ENCODE results near the gene CCDC148. TPM values are rescaled to one million over a fixed set of nuclear protein-coding genes. Genes with fewer than 3 reads are reported as not detected.

CCDC148 gene
- total and polyA plus RNA-seq, 2 donors (not counting 3 experiments of a cell fraction or from before 2014, with no cell fraction given), result 0.04 to 0.69 TPM

DNA sequence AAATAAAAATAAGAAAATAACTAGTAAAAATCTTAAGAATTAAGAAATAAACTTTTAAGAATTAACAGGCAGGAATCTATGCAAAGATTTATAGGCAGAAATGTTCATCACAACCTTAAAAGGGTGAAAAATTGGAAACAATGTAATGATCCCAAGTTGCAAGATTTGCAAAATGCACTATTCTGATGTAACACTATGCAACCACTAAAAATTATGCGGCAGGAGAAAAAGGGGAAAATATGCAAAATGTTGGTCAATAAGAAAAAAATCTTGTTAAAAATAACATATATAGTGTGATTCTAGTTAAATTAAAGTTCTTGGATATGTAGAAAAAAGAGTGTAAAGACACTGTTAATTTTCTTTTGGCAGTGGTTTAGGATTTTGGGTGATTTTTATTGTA is 222.1 kb downstream of the CCDC148 start:
- intact Hi-C loops (cut with micrococcal nuclease) (no loop called here), dilution Hi-C loops (cut with MboI; ENCODE audit: extremely low pct_ligation_motif_present, low sequenced_read_pairs) (no loop called here)
- TF ChIP-seq, protein P1, sequence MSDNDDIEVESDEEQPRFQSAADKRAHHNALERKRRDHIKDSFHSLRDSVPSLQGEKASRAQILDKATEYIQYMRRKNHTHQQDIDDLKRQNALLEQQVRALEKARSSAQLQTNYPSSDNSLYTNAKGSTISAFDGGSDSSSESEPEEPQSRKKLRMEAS (IDR thresholded peaks at IDR 0.05; ENCODE audit: insufficient read depth, insufficient read length), result no peak
- TF ChIP-seq JUN (IDR thresholded peaks at IDR 0.05; ENCODE audit: borderline replicate concordance, insufficient read depth, insufficient read length, low read depth) (no peak), FOS (IDR thresholded peaks at IDR 0.05; ENCODE audit: borderline replicate concordance, insufficient read depth, low read length) (no peak), EZH2 (IDR thresholded peaks at IDR 0.05; ENCODE audit: borderline replicate concordance, low read depth, low read length, severe bottlenecking) (no peak), GATA2 (IDR thresholded peaks at IDR 0.05; ENCODE audit: insufficient read depth, insufficient read length, low read depth, low read length) (no peak), MYC (IDR thresholded peaks at IDR 0.05; ENCODE audit: low read depth, low read length) (no peak), POLR2A (IDR thresholded peaks at IDR 0.05; ENCODE audit: low read depth, low read length) (no peak), POLR2AphosphoS5 (IDR thresholded peaks at IDR 0.05; ENCODE audit: insufficient read depth, low read depth, low read length) (no peak)
- TF ChIP-seq, protein P2, sequence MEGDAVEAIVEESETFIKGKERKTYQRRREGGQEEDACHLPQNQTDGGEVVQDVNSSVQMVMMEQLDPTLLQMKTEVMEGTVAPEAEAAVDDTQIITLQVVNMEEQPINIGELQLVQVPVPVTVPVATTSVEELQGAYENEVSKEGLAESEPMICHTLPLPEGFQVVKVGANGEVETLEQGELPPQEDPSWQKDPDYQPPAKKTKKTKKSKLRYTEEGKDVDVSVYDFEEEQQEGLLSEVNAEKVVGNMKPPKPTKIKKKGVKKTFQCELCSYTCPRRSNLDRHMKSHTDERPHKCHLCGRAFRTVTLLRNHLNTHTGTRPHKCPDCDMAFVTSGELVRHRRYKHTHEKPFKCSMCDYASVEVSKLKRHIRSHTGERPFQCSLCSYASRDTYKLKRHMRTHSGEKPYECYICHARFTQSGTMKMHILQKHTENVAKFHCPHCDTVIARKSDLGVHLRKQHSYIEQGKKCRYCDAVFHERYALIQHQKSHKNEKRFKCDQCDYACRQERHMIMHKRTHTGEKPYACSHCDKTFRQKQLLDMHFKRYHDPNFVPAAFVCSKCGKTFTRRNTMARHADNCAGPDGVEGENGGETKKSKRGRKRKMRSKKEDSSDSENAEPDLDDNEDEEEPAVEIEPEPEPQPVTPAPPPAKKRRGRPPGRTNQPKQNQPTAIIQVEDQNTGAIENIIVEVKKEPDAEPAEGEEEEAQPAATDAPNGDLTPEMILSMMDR (IDR thresholded peaks at IDR 0.05; ENCODE audit: extremely low read depth in 1 of 2, insufficient read depth in 1 of 2, low read depth in 1 of 2, low read length in 2 of 2), result no peak
- Histone ChIP-seq H3K27ac (ENCODE audit: insufficient read depth, low read depth, low read length) (no peak overlapping the region), H3K36me3 (ENCODE audit: control insufficient read depth in 2 of 2, extremely low read depth in 1 of 2, insufficient read depth in 2 of 2, low read length in 2 of 2) (no peaks in the 10 kb centered on the region), H3K4me3 (replicated peaks in 1 of 3; ENCODE audit: insufficient read depth in 1 of 3, low read depth in 1 of 3, low read length in 3 of 3) (no peak overlapping the region), H3K27me3 (ENCODE audit: control insufficient read depth in 2 of 2, insufficient read depth in 2 of 2, low read length in 2 of 2) (peaks cover 28 to 68% of the 10 kb centered on the region in 2 experiments), H3K9me3 (replicated peaks; ENCODE audit: control insufficient read depth, insufficient read depth, low read length) (no peaks in the 10 kb centered on the region), H3K79me2 (ENCODE audit: control insufficient read depth, insufficient read depth, low read length) (no peaks in the 10 kb centered on the region), H3K4me2 (ENCODE audit: insufficient read depth, low read length) (no peak overlapping the region), H3K9me1 (replicated peaks; ENCODE audit: control insufficient read depth, extremely low read depth, insufficient read depth, low read length) (no peaks in the 10 kb centered on the region), H3K4me1 (ENCODE audit: control insufficient read depth, extremely low read depth, insufficient read depth, low read length) (peaks cover 2% of the 10 kb centered on the region), H3K9ac (replicated peaks; ENCODE audit: extremely low read depth, insufficient read depth, low read length) (no peak overlapping the region), H2AFZ (ENCODE audit: low read depth, low read length) (no peak overlapping the region), H4K20me1 (replicated peaks; ENCODE audit: control insufficient read depth, extremely low read depth, insufficient read depth, low read length) (no peaks in the 10 kb centered on the region)
- CTCF ChIA-PET, result no interaction called here
- POLR2A ChIA-PET, result no interaction called here
- BruUV-seq (replicated peaks), result no TSS peak
- DNase-seq (ENCODE audit: low read depth, low spot score), result no peak
- FAIRE-seq, result no peak

All from endothelial cell of umbilical vein (primary cell).